ENCODE measurements around the gene ELMOD1. TPM values are rescaled to one million over a fixed set of nuclear protein-coding genes. Genes with fewer than 3 reads are reported as not detected.
"Not testable (repeated sequence)": the region's sequence is repeated elsewhere in the genome, so short reads cannot be mapped to it uniquely, and the experiment has no call there.

The ELMOD1 gene
- total RNA-seq, 4 donors from 2014 or later = 0.39 to 1.7 (median 0.54) TPM

DNA sequence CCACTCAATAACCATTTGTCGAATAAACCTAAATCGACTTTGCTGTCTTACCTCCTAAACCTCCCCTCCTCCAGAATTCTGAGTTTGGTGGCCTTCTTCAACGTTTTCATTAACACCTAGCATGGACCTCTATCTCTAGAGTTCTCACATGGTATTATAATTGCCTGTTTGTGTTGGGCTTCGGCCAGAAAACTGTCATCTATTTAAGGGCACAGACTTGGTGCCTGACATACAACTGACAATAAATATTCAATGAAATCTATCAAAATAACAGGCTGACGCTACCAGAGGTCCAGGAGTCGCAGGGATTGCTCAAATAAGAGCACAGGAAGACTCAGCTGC is 26.1 kb upstream of the ELMOD1 start:
- H3K4me1 ChIP-seq = peaks cover 20 to 34% (median 25%) of the 10 kb centered on the region in 4 donors
- peak overlapping the region; percentile 73 to 81 (median 78) for H3K27ac ChIP-seq (replicated peaks in 1 of 4)
- H3K27me3 ChIP-seq = peaks cover 0 to 3% (median 0%) of the 10 kb centered on the region in 4 donors
- intact Hi-C loops (cut with DNase I) = loop anchor here (5.0 kb wide), 2 partner anchors 122 to 207 kb away; no protein-coding TSS in a partner anchor
- TF ChIP-seq EP300 (IDR thresholded peaks at IDR 0.05) (no peak), POLR2AphosphoS5 (IDR thresholded peaks at IDR 0.05) (no peak), POLR2A (IDR thresholded peaks at IDR 0.05; ENCODE audit: low read depth) (no peak)
- TF ChIP-seq, protein P1, sequence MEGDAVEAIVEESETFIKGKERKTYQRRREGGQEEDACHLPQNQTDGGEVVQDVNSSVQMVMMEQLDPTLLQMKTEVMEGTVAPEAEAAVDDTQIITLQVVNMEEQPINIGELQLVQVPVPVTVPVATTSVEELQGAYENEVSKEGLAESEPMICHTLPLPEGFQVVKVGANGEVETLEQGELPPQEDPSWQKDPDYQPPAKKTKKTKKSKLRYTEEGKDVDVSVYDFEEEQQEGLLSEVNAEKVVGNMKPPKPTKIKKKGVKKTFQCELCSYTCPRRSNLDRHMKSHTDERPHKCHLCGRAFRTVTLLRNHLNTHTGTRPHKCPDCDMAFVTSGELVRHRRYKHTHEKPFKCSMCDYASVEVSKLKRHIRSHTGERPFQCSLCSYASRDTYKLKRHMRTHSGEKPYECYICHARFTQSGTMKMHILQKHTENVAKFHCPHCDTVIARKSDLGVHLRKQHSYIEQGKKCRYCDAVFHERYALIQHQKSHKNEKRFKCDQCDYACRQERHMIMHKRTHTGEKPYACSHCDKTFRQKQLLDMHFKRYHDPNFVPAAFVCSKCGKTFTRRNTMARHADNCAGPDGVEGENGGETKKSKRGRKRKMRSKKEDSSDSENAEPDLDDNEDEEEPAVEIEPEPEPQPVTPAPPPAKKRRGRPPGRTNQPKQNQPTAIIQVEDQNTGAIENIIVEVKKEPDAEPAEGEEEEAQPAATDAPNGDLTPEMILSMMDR (IDR thresholded peaks at IDR 0.05) = no peak
- H3K9me3 ChIP-seq = no peaks in the 10 kb centered on the region
- peak overlapping the region; percentile 63 to 92 (median 76) for H3K4me3 ChIP-seq
- DNase-seq (ENCODE audit: extremely low spot score) = no peak
- WGBS = 14% methylated on average over 6 of the region's 6 CpGs
- peaks cover 0 to 7% (median under 1%) of the 10 kb centered on the region in 4 donors for H3K36me3 ChIP-seq

DNA sequence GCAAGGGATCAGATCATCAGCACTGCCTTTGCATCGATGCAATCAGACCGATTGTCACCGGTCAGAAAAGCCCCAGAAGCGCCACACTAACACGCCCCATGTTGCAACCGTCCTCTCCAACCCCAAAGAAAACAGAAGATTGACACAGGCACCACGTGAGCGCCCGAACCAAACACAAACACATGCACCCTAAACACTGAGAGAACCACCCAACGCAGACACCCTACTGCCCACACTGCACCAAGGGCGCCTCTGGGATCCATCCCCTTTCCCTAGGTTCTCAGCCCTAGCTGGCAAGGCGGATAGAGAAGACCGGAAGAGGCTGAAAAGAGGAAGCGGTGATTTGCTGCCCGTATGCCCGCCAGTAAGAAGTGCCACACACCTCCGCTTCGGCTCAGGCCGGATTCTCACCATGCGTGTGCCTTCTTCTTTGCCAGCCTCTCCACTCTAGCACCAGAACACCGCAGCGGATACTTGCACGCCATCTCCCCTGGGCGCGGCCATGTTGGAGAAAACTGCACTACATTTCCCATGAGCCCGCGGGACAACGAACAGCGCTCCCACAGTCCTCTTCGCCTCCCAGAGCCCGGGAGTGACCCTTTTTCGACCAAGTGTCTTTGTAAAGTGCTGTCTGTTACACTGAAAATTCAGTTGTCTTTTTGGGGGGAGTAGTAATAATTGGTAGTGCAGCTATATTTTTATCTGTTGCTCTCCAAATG is 25.6 kb upstream of the ELMOD1 start, which contains the start of gene ALKBH8:
Gene ALKBH8, minus strand, starts transcription at position 517 of the 719 bp plus-strand sequence. CDS start 4,842 bp downstream, outside the sequence.
- intact Hi-C loops (cut with DNase I) = no loop called here
- Histone ChIP-seq H3K36me3 (peaks cover 0 to 1% (median 0%) of the 10 kb centered on the region in 4 donors), H3K4me1 (peaks cover 20 to 34% (median 25%) of the 10 kb centered on the region in 4 donors), H3K27me3 (peaks cover 0 to 8% (median 1%) of the 10 kb centered on the region in 4 donors), H3K27ac (replicated peaks in 1 of 4) (peak within 1 kb of the TSS; percentile 73 to 81 (median 78)), H3K9me3 (no peaks in the 10 kb centered on the region), H3K4me3 (peak within 1 kb of the TSS; percentile 63 to 92 (median 76))
- WGBS = under 1% methylated on average over 32 of the region's 32 CpGs
- TF ChIP-seq POLR2A (IDR thresholded peaks at IDR 0.05; ENCODE audit: low read depth) (no peak), EP300 (IDR thresholded peaks at IDR 0.05) (no peak), POLR2AphosphoS5 (IDR thresholded peaks at IDR 0.05) (peak in 1 of 2 donors; percentile 76)
- TF ChIP-seq, protein P1 (IDR thresholded peaks at IDR 0.05) = peak in 1 of 3 experiments; percentile 32
- DNase-seq (ENCODE audit: extremely low spot score) = peak; percentile 94

DNA sequence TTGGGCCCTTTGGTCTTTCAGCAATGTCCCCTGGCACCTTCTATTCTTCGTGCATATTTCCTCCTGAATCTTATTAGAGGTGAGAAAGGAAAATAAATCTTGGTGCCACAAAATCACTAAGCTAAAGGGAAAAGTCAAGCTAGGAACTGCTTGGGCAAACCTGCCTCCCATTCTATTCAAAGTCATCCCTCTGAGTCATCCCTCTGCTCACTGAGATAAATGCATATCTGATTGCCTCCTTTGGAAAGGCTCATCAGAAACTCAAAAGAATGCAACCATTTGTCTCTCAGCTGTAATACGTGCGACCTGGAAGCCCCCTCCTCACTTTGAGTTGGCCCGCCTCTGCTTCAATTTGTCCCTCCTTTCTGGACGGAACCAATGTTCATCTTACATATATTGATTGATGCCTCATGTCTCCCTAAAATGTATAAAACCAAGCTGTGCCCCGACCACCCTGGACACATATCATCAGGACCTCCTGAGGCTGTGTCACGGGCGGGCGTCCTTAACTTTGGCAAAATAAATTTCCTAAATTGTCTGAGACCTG is 24.9 kb upstream of the ELMOD1 start:
- 54% methylated on average over 9 of the region's 9 CpGs for WGBS
- DNase-seq (ENCODE audit: extremely low spot score); intact Hi-C loops (cut with DNase I); H3K27me3 ChIP-seq; H3K36me3 ChIP-seq; H3K9me3 ChIP-seq: not testable (repeated sequence)
- H3K4me3 ChIP-seq = peak overlapping the region; percentile 63 to 92 (median 76)
- H3K27ac ChIP-seq (replicated peaks in 1 of 4) = peak overlapping the region; percentile 73 to 81 (median 78)
- peaks cover 20 to 34% (median 25%) of the 10 kb centered on the region in 4 donors for H3K4me1 ChIP-seq

DNA sequence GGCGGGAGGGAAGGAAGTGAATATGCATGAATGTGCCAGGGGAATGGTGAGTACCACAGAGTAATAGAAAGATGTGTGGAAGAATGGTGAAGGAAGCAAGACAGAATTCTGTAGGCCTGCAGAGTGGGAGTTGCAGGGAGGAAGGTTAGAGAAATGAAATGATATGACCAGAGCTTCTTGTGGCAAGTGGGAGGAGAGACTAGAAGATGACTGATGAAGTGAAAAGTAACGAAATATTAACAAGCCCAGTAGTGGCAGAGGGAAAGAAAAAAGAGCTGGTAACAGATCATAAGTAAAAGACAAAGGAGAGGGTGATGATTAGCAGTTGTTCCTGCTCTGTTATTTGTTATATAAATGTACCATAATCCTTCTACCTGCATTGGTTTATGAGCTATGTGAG is 24.4 kb upstream of the ELMOD1 start:
- no peak overlapping the region for H3K27ac ChIP-seq (replicated peaks in 1 of 4)
- DNase-seq (ENCODE audit: extremely low spot score) = no peak
- 85% methylated on average over 2 of the region's 2 CpGs for WGBS
- H3K27me3 ChIP-seq = peaks cover 0 to 12% (median 3%) of the 10 kb centered on the region in 4 donors
- intact Hi-C loops (cut with DNase I) = no loop called here
- no peaks in the 10 kb centered on the region for H3K9me3 ChIP-seq
- peaks cover 20 to 34% (median 25%) of the 10 kb centered on the region in 4 donors for H3K4me1 ChIP-seq
- H3K4me3 ChIP-seq = no peak overlapping the region
- no peaks in the 10 kb centered on the region for H3K36me3 ChIP-seq
- TF ChIP-seq POLR2A (IDR thresholded peaks at IDR 0.05; ENCODE audit: low read depth) = no peak
- no peak for TF ChIP-seq POLR2AphosphoS5 (IDR thresholded peaks at IDR 0.05)
- TF ChIP-seq, protein P1 (IDR thresholded peaks at IDR 0.05) = no peak
- TF ChIP-seq EP300 (IDR thresholded peaks at IDR 0.05) = no peak

DNA sequence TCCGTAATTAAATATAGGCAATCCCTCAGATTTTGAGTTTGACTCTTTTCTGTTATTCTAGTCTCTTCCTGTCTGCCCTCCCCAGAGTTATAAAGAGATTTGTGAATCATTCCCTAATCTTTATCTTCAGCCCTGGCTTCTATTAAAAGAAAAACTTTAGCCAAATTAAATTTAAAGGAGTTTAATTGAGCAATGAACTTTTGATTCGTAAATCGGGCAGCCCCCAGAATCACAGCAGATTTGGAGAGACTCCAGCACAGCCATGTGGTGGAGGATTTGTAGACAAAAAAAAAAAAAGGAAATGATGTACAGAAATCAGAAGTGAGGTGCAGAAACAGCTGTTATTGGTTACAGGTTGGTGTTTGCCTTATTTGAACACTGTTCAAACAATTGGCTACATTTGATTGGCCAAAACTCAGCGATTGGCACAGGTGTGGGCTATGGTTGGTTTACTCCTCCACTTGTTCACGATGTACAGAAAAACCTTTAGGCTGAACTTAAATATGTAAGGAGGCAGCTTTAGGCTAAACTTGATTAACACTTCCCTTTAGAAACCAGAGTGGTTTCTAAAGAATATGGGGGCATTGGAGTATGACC is 23.1 kb upstream of the ELMOD1 start:
- Histone ChIP-seq H3K27me3 (peaks cover 0 to 12% (median 3%) of the 10 kb centered on the region in 4 donors), H3K4me3 (no peak overlapping the region), H3K4me1 (peaks cover 20 to 31% (median 25%) of the 10 kb centered on the region in 4 donors), H3K27ac (replicated peaks in 1 of 4) (no peak overlapping the region), H3K9me3 (no peaks in the 10 kb centered on the region), H3K36me3 (no peaks in the 10 kb centered on the region)
- DNase-seq (ENCODE audit: extremely low spot score) = no peak
- 72% methylated on average over 5 of the region's 5 CpGs for WGBS
- intact Hi-C loops (cut with DNase I) = no loop called here
- TF ChIP-seq, protein P1 (IDR thresholded peaks at IDR 0.05) = no peak
- TF ChIP-seq EP300 (IDR thresholded peaks at IDR 0.05) (no peak), POLR2A (IDR thresholded peaks at IDR 0.05; ENCODE audit: low read depth) (no peak), POLR2AphosphoS5 (IDR thresholded peaks at IDR 0.05) (no peak)
